ENCODE results near the gene RNU7-1. TPM values are rescaled to one million over a fixed set of nuclear protein-coding genes. Genes with fewer than 3 reads are reported as not detected.

The RNU7-1 gene
- total RNA-seq, 1 donor from 2014 or later, result not detected

GRCh38 chr12:6932766-6933165 is 10.8 kb upstream of the RNU7-1 start:
- ChIA-PET CTCF (interaction anchor here (0.7 kb wide), 1 partner anchor 70 kb away, joined by 3 read pairs; no protein-coding TSS in a partner anchor), POLR2A (interaction anchor here (2.3 to 24.6 kb wide), 2 partner anchors 11 to 26 kb away, joined by 20 to 1516 read pairs; partner anchors contain the start of genes C12orf57, PTPN6 and RNU7-1)
- no peaks in the 10 kb centered on the region for H3K27me3 Mint-ChIP-seq
- H3K4me1 Mint-ChIP-seq, result peaks cover 40% of the 10 kb centered on the region
- DNase-seq, result no peak
- no peak overlapping the region for H3K4me3 Mint-ChIP-seq
- intact Hi-C loops (cut with micrococcal nuclease), result no loop called here
- no peak for TF ChIP-seq CTCF (IDR thresholded peaks at IDR 0.05)
- peaks cover 39% of the 10 kb centered on the region for H3K36me3 Mint-ChIP-seq (ENCODE audit: low read depth)
- no peaks in the 10 kb centered on the region for H3K9me3 Mint-ChIP-seq
- ATAC-seq (ENCODE audit: low read depth), result no peak
- H3K27ac Mint-ChIP-seq, result peak overlapping the region; percentile 3

DNA sequence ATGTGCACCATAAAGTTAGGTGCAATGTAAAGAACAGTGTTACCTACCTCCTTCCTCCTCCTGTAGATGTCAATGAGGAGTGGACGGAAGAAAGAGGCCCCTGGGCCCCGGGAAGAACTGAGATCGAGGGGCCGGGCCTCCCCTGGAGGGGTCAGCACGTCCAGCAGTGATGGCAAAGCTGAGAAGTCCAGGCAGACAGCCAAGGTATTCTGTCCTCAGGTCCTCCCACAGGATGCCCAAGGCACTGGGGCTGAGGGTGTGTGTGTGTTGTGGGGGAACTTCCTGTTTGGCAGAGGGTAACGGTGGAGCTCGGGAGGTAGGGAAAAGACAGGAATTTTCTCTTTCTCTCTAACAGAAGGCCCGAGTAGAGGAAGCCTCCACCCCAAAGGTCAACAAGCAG is 9.5 kb upstream of the RNU7-1 start:
- POLR2A ChIA-PET, result interaction anchor here (0.8 to 24.6 kb wide), 4 partner anchors 9 to 24 kb away, joined by 3 to 1516 read pairs (median 29); partner anchors contain the start of genes C12orf57, PTPN6 and RNU7-1
- intact Hi-C loops (cut with micrococcal nuclease), result no loop called here
- no peaks in the 10 kb centered on the region for H3K9me3 Mint-ChIP-seq
- no peak overlapping the region for H3K4me3 Mint-ChIP-seq
- ATAC-seq (ENCODE audit: low read depth) (no peak), DNase-seq (no peak)
- H3K27ac Mint-ChIP-seq, result peak overlapping the region; percentile 61
- no peak for TF ChIP-seq CTCF (IDR thresholded peaks at IDR 0.05)
- no peaks in the 10 kb centered on the region for H3K27me3 Mint-ChIP-seq
- CTCF ChIA-PET, result interaction anchor here (1.1 to 1.3 kb wide), 2 partner anchors 10 to 61 kb away, joined by 3 to 6 read pairs; partner anchors contain the start of genes C12orf57 and RNU7-1
- H3K4me1 Mint-ChIP-seq, result peaks cover 43% of the 10 kb centered on the region
- H3K36me3 Mint-ChIP-seq (ENCODE audit: low read depth), result peaks cover 42% of the 10 kb centered on the region

GRCh38 chr12:6935371-6936193 is 8.0 kb upstream of the RNU7-1 start:
- Mint-ChIP-seq H3K4me1 (peaks cover 34% of the 10 kb centered on the region), H3K9me3 (no peaks in the 10 kb centered on the region), H3K27ac (peak overlapping the region; percentile 91), H3K4me3 (peak overlapping the region; percentile 59), H3K36me3 (ENCODE audit: low read depth) (peaks cover 45% of the 10 kb centered on the region), H3K27me3 (no peaks in the 10 kb centered on the region)
- no peak for TF ChIP-seq CTCF (IDR thresholded peaks at IDR 0.05)
- DNase-seq, result no peak
- intact Hi-C loops (cut with micrococcal nuclease), result loop anchor here (1.0 kb wide), 1 partner anchor 62 kb away; the partner anchor contains the start of gene SPSB2
- ChIA-PET POLR2A (interaction anchor here (0.7 to 24.6 kb wide), 5 partner anchors 8 to 33 kb away, joined by 3 to 1516 read pairs (median 9); partner anchors contain the start of genes C12orf57, PTPN6 and RNU7-1), CTCF (interaction anchor here (1.0 kb wide), 1 partner anchor 11 kb away, joined by 3 read pairs; no protein-coding TSS in a partner anchor)
- no peak for ATAC-seq (ENCODE audit: low read depth)

GRCh38 chr12:6936194-6936635 is 7.4 kb upstream of the RNU7-1 start:
- ATAC-seq (ENCODE audit: low read depth), result no peak
- H3K27ac Mint-ChIP-seq, result peak overlapping the region; percentile 91
- no peak for DNase-seq
- TF ChIP-seq CTCF (IDR thresholded peaks at IDR 0.05), result no peak
- no peaks in the 10 kb centered on the region for H3K27me3 Mint-ChIP-seq
- POLR2A ChIA-PET, result interaction anchor here (0.7 to 24.6 kb wide), 8 partner anchors 8 to 64 kb away, joined by 3 to 1516 read pairs (median 12); partner anchors contain the start of genes ATN1, C12orf57, PTPN6 and RNU7-1
- H3K4me3 Mint-ChIP-seq, result peak overlapping the region; percentile 84
- CTCF ChIA-PET, result interaction anchor here (1.0 kb wide), 1 partner anchor 13 kb away, joined by 6 read pairs; no protein-coding TSS in a partner anchor
- intact Hi-C loops (cut with micrococcal nuclease), result loop anchor here (1.0 kb wide), 1 partner anchor 63 kb away; the partner anchor contains the start of gene SPSB2
- H3K36me3 Mint-ChIP-seq (ENCODE audit: low read depth), result peaks cover 48% of the 10 kb centered on the region
- H3K4me1 Mint-ChIP-seq, result peaks cover 30% of the 10 kb centered on the region
- no peaks in the 10 kb centered on the region for H3K9me3 Mint-ChIP-seq
